ENCODE data around the gene SLC22A3. TPM values are rescaled to one million over a fixed set of nuclear protein-coding genes. Genes with fewer than 3 reads are reported as not detected.

SLC22A3 gene
- total and polyA plus RNA-seq, 2 donors (not counting 1 experiment from before 2014, with no cell fraction given) = not detected

DNA sequence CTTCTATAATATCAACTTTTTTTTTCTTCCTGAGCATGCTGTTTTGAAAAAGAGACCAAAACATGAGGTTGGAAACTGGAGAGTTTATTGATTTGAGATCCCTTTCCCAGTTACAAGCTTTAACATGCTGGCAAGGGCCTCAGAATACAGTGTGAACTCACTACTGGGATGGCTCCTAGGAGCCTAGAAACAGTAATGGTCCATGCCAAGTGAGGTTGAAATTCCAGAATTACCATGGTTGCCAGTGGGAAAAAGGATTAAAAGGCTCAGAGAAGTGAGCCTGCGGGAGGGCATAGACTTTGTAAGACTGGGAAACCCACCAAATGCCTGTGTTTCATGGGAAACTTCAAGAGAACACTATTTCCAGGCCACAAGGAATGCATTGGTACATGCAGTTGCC is 28.9 kb upstream of the SLC22A3 start:
- peaks cover 0 to 16% (median 3%) of the 10 kb centered on the region in 3 donors for H3K9me3 ChIP-seq (ENCODE audit: control extremely low read depth in 1 of 3, control insufficient read depth in 2 of 3, insufficient read depth in 1 of 3, low read length in 2 of 3)
- Mint-ChIP-seq H3K27me3 (peaks cover 3% of the 10 kb centered on the region), H3K27ac (no peak overlapping the region), H3K9me3 (ENCODE audit: insufficient read depth) (peaks cover 10% of the 10 kb centered on the region), H3K4me1 (no peaks in the 10 kb centered on the region), H3K4me3 (no peak overlapping the region)
- no peaks in the 10 kb centered on the region for H3K27me3 ChIP-seq (replicated peaks in 1 of 4; ENCODE audit: control extremely low read depth in 1 of 4, control insufficient read depth in 3 of 4, insufficient read depth in 4 of 4, low read length in 3 of 4)
- ChIA-PET POLR2A (no interaction called here), CTCF (no interaction called here)
- no peak overlapping the region for H2AFZ ChIP-seq (ENCODE audit: insufficient read depth, low read depth, low read length, poor library complexity, severe bottlenecking)
- H3K36me3 ChIP-seq (replicated peaks in 1 of 2; ENCODE audit: control extremely low read depth in 1 of 2, control insufficient read depth in 1 of 2, extremely low read depth in 1 of 2, insufficient read depth in 2 of 2, low read length in 1 of 2) = no peaks in the 10 kb centered on the region
- H3K4me2 ChIP-seq (replicated peaks; ENCODE audit: low read depth, low read length, poor library complexity, severe bottlenecking) = no peak overlapping the region
- H3K4me1 ChIP-seq (ENCODE audit: control insufficient read depth in 2 of 2, insufficient read depth in 2 of 2, low read length in 2 of 2) = no peaks in the 10 kb centered on the region
- DNase-seq (no peak), ATAC-seq (ENCODE audit: low read depth) (no peak)
- H3K27ac ChIP-seq (ENCODE audit: low read length in 2 of 2) = no peak overlapping the region
- no peak overlapping the region for H3K4me3 ChIP-seq (ENCODE audit: control extremely low read depth in 1 of 5, extremely low read depth in 1 of 5, insufficient read depth in 1 of 5, low read depth in 2 of 5, low read length in 4 of 5)
- no peaks in the 10 kb centered on the region for H3K79me2 ChIP-seq (ENCODE audit: control insufficient read depth, insufficient read depth, low read length)
- intact Hi-C loops (cut with micrococcal nuclease) = no loop called here
- H3K9ac ChIP-seq (ENCODE audit: low read length) = no peak overlapping the region
- H4K20me1 ChIP-seq (ENCODE audit: control insufficient read depth, insufficient read depth, low read length, poor library complexity, severe bottlenecking) = no peaks in the 10 kb centered on the region
- WGBS (ENCODE audit: insufficient coverage) = 100% methylated on average over 1 of the region's 1 CpG
- no peak for TF ChIP-seq EZH2 (IDR thresholded peaks at IDR 0.05; ENCODE audit: borderline replicate concordance, insufficient read depth, low read depth, low read length, poor library complexity, severe bottlenecking)
- TF ChIP-seq, protein P1, sequence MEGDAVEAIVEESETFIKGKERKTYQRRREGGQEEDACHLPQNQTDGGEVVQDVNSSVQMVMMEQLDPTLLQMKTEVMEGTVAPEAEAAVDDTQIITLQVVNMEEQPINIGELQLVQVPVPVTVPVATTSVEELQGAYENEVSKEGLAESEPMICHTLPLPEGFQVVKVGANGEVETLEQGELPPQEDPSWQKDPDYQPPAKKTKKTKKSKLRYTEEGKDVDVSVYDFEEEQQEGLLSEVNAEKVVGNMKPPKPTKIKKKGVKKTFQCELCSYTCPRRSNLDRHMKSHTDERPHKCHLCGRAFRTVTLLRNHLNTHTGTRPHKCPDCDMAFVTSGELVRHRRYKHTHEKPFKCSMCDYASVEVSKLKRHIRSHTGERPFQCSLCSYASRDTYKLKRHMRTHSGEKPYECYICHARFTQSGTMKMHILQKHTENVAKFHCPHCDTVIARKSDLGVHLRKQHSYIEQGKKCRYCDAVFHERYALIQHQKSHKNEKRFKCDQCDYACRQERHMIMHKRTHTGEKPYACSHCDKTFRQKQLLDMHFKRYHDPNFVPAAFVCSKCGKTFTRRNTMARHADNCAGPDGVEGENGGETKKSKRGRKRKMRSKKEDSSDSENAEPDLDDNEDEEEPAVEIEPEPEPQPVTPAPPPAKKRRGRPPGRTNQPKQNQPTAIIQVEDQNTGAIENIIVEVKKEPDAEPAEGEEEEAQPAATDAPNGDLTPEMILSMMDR (IDR thresholded peaks at IDR 0.05) = no peak

DNA sequence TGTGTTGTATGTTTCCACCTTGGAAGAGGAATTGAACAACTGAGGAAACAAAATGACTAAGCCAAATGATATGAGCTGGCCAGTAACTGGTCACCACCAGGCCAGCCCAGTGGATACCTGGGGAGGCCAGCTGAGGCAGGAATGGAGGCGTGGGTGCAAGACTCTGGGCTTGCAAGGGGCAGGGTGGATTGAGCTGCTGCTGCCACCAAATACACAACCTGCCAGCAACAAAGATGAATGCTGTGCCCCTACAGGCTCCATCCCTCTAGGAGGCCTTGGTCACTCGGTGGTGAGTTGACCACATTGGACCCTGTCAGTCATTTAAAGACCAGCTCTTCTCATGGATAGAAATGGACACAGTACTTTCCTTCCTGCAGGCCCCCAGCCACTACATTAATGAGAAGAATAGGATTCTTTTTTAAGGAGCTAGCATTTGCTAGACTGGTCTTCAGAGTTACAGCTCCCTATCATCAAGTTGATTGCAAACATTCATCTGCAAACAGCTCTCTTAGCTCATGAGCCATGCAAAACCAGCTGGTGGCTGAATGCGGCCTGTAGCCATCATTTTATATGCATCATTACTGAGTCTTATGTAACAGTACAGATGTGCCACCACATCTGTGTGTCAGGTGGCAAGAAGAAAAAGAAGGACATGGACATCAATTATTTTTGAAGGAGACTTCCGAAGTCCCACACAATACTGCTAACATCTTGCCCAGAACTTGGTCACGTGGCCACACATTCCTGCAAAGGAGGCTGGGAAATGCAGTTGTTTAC is 26.3 kb upstream of the SLC22A3 start:
- Mint-ChIP-seq H3K4me1 (no peaks in the 10 kb centered on the region), H3K4me3 (no peak overlapping the region), H3K9me3 (ENCODE audit: insufficient read depth) (peaks cover 10% of the 10 kb centered on the region), H3K27ac (no peak overlapping the region), H3K27me3 (peaks cover 8% of the 10 kb centered on the region)
- Histone ChIP-seq H3K4me2 (replicated peaks; ENCODE audit: low read depth, low read length, poor library complexity, severe bottlenecking) (no peak overlapping the region), H3K4me1 (ENCODE audit: control insufficient read depth in 2 of 2, insufficient read depth in 2 of 2, low read length in 2 of 2) (no peaks in the 10 kb centered on the region), H3K79me2 (ENCODE audit: control insufficient read depth, insufficient read depth, low read length) (no peaks in the 10 kb centered on the region), H2AFZ (ENCODE audit: insufficient read depth, low read depth, low read length, poor library complexity, severe bottlenecking) (no peak overlapping the region), H3K36me3 (replicated peaks in 1 of 2; ENCODE audit: control extremely low read depth in 1 of 2, control insufficient read depth in 1 of 2, extremely low read depth in 1 of 2, insufficient read depth in 2 of 2, low read length in 1 of 2) (no peaks in the 10 kb centered on the region), H3K9me3 (ENCODE audit: control extremely low read depth in 1 of 3, control insufficient read depth in 2 of 3, insufficient read depth in 1 of 3, low read length in 2 of 3) (peaks cover 0 to 15% (median 3%) of the 10 kb centered on the region in 3 donors), H3K27me3 (replicated peaks in 1 of 4; ENCODE audit: control extremely low read depth in 1 of 4, control insufficient read depth in 3 of 4, insufficient read depth in 4 of 4, low read length in 3 of 4) (no peaks in the 10 kb centered on the region), H3K27ac (ENCODE audit: low read length in 2 of 2) (no peak overlapping the region), H3K4me3 (ENCODE audit: control extremely low read depth in 1 of 5, extremely low read depth in 1 of 5, insufficient read depth in 1 of 5, low read depth in 2 of 5, low read length in 4 of 5) (no peak overlapping the region), H4K20me1 (ENCODE audit: control insufficient read depth, insufficient read depth, low read length, poor library complexity, severe bottlenecking) (no peaks in the 10 kb centered on the region), H3K9ac (ENCODE audit: low read length) (no peak overlapping the region)
- ChIA-PET CTCF (no interaction called here), POLR2A (no interaction called here)
- 71% methylated on average over 1 of the region's 5 CpGs for WGBS (ENCODE audit: insufficient coverage)
- intact Hi-C loops (cut with micrococcal nuclease) = no loop called here
- ATAC-seq (ENCODE audit: low read depth) (no peak), DNase-seq (no peak)
- TF ChIP-seq, protein P1 (IDR thresholded peaks at IDR 0.05) = no peak
- TF ChIP-seq EZH2 (IDR thresholded peaks at IDR 0.05; ENCODE audit: borderline replicate concordance, insufficient read depth, low read depth, low read length, poor library complexity, severe bottlenecking) = no peak
